Mucosa of rectum (tissue), 2 donors: ENCODE measurements around the gene PCDHA1.

Experiments
- H3K27ac ChIP-seq, 2 donors: one replicate each; pipeline ENCODE4 v1.7.0; 2013; ENCODE audit warnings: inconsistent platforms in 2 of 2, low read depth in 2 of 2, low read length in 2 of 2
- H3K27me3 ChIP-seq, 2 donors: one replicate each; pipeline ENCODE4 v1.7.0; 2013; ENCODE audit warnings: low read length in 2 of 2; ENCODE audit not compliant: control insufficient read depth in 2 of 2, insufficient read depth in 2 of 2
- H3K36me3 ChIP-seq, 2 donors: one replicate each; pipeline ENCODE4 v1.7.0; 2013; ENCODE audit warnings: low read length in 2 of 2; ENCODE audit not compliant: control insufficient read depth in 2 of 2, insufficient read depth in 2 of 2
- H3K4me1 ChIP-seq, 2 donors: one replicate each; pipeline ENCODE4 v1.7.0; 2013; ENCODE audit warnings: low read length in 2 of 2, mild to moderate bottlenecking in 1 of 2; ENCODE audit not compliant: control insufficient read depth in 2 of 2, insufficient read depth in 2 of 2
- H3K4me3 ChIP-seq, 2 donors: one replicate each; pipeline ENCODE4 v1.7.0; 2013; ENCODE audit warnings: low read length in 2 of 2
- H3K9ac ChIP-seq, 2 donors: one replicate each; pipeline ENCODE4 v1.7.0; 2013; ENCODE audit warnings: low read length in 2 of 2, low read depth in 1 of 2, mild to moderate bottlenecking in 1 of 2
- H3K9me3 ChIP-seq, 2 donors: one replicate each; pipeline ENCODE4 v1.7.0; 2013; ENCODE audit warnings: low read length in 2 of 2; ENCODE audit not compliant: control insufficient read depth in 2 of 2
- donor health status: healthy.
- donor health status: Normal muscosa, but diverticular disease.

The PCDHA1 gene

DNA sequence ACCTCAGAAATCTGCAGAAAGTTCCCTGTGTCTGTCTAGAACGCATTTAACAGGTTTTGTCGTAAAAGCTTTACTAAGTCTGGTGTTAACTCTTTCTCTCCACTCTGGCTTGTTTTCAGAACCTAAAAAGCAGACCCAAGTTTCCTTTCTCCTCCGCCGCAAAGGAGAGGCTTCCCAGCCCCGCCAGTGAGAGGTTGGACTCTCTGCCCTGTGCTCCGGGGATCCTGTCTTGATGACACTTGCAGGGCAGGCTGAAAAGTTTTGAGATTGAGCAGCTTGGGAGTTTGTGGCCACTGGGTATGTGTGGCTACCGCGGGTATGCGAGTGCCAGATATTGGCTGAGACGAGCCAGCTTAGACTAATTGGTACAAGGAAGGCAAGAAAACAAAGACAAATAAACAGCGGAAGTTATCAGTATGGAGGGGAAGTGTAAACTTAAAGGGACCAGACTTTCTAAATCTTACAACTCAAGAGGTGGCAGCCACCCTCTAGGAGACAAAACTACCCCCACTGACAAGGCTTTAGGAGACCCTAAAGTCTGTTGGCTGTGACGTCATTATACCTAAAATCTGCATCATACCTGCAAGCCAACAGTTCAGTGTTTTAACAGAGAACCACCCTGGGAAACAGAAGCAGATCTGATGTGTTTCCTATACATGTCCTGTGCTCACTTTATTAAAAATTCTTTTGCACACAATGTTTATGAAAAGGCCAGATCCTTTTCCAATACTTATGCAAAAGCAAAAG is 224.3 kb downstream of the PCDHA1 start:
- Histone ChIP-seq H3K9ac (no peak overlapping the region), H3K9me3 (no peaks in the 10 kb centered on the region), H3K36me3 (no peaks in the 10 kb centered on the region), H3K27me3 (no peaks in the 10 kb centered on the region), H3K4me1 (no peaks in the 10 kb centered on the region), H3K27ac (no peak overlapping the region), H3K4me3 (no peak overlapping the region)

- no peak overlapping the region for H3K9ac ChIP-seq
- H3K36me3 ChIP-seq: no peaks in the 10 kb centered on the region
- no peak overlapping the region for H3K27ac ChIP-seq
- H3K9me3 ChIP-seq: no peaks in the 10 kb centered on the region
- H3K27me3 ChIP-seq: no peaks in the 10 kb centered on the region
- no peaks in the 10 kb centered on the region for H3K4me1 ChIP-seq
- H3K4me3 ChIP-seq: no peak overlapping the region
Measured at GRCh38 chr5:141017943-141018342, 232.0 kb downstream of the PCDHA1 start.

DNA sequence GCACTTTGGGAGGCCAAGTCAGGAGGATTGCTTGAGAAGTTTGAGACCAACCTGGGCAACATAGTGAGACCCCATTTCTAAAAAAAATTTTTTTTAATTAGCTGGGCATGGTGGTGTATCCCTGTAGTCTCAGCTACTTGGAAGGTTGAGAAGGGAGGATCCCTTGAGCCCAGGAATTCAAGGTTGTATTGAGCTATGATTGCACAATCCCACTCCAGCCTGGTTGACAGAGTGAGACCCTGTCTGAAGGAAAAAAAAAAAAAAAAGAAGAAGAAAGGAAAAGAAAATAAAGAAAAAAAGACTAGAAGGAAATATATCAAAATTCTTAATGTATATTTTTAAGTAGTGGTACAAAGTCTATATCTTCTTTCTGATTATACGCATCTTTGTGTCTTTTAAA is 236.4 kb downstream of the PCDHA1 start:
- no peaks in the 10 kb centered on the region for H3K36me3 ChIP-seq
- H3K9ac ChIP-seq: no peak overlapping the region
- no peak overlapping the region for H3K4me3 ChIP-seq
- H3K27me3 ChIP-seq: no peaks in the 10 kb centered on the region
- no peaks in the 10 kb centered on the region for H3K4me1 ChIP-seq
- no peaks in the 10 kb centered on the region for H3K9me3 ChIP-seq
- H3K27ac ChIP-seq: no peak overlapping the region

- no peaks in the 10 kb centered on the region for H3K9me3 ChIP-seq
- H3K9ac ChIP-seq: no peak overlapping the region
- H3K4me3 ChIP-seq: no peak overlapping the region
- H3K27ac ChIP-seq: no peak overlapping the region
- no peaks in the 10 kb centered on the region for H3K27me3 ChIP-seq
- H3K4me1 ChIP-seq: no peaks in the 10 kb centered on the region
- no peaks in the 10 kb centered on the region for H3K36me3 ChIP-seq
Measured at GRCh38 chr5:141031006-141031405, 245.1 kb downstream of the PCDHA1 start.

DNA sequence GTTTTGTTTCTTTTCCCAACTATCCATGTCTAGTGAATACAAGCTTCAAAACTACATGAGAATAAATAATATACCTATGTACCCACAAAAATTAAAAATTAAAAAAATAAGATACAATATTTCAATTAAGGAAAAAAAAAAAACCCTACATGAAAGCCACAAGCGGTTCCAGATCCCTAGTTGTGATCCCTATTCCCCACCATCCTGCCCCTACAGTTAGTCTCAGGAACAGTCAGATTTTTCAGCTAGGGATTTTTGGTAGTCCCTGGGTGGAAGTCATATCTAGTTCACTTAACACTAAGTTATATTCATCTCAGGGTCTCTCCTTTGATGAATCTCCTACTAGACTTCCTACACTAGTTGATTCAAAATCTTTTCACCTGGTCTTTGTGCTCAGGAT is 246.7 kb downstream of the PCDHA1 start:
- Histone ChIP-seq H3K27me3 (no peaks in the 10 kb centered on the region), H3K27ac (no peak overlapping the region), H3K4me1 (no peaks in the 10 kb centered on the region), H3K36me3 (no peaks in the 10 kb centered on the region), H3K4me3 (no peak overlapping the region), H3K9ac (no peak overlapping the region), H3K9me3 (no peaks in the 10 kb centered on the region)

- no peak overlapping the region for H3K9ac ChIP-seq
- no peak overlapping the region for H3K27ac ChIP-seq
- no peak overlapping the region for H3K4me3 ChIP-seq
- no peaks in the 10 kb centered on the region for H3K4me1 ChIP-seq
- H3K9me3 ChIP-seq: peaks cover 0 to 2% of the 10 kb centered on the region in 2 donors
- no peaks in the 10 kb centered on the region for H3K36me3 ChIP-seq
- H3K27me3 ChIP-seq: no peaks in the 10 kb centered on the region
Measured at GRCh38 chr5:141039061-141039460, 253.1 kb downstream of the PCDHA1 start.

DNA sequence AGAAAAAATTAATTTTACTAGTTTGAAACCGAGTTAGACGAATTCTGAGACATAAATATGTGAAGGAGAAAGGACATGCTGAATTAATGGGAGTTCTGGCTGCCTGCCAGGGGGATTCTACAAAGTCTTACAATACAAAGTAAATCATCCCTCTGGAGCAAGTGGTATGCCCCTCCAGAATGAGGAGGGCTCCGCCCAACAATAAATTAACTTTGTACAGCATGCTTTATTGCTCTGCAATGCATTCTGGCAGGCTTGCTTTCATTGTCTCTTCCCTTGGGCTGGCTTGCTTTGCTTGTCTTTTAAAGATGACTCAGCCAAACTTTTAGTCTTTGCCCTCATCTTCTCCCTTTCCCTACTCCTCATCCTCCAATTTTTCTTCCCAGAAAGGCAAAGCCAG is 253.6 kb downstream of the PCDHA1 start:
- H3K36me3 ChIP-seq: no peaks in the 10 kb centered on the region
- no peak overlapping the region for H3K27ac ChIP-seq
- no peaks in the 10 kb centered on the region for H3K4me1 ChIP-seq
- no peak overlapping the region for H3K9ac ChIP-seq
- no peak overlapping the region for H3K4me3 ChIP-seq
- no peaks in the 10 kb centered on the region for H3K27me3 ChIP-seq
- peaks cover 0 to 2% of the 10 kb centered on the region in 2 donors for H3K9me3 ChIP-seq

DNA sequence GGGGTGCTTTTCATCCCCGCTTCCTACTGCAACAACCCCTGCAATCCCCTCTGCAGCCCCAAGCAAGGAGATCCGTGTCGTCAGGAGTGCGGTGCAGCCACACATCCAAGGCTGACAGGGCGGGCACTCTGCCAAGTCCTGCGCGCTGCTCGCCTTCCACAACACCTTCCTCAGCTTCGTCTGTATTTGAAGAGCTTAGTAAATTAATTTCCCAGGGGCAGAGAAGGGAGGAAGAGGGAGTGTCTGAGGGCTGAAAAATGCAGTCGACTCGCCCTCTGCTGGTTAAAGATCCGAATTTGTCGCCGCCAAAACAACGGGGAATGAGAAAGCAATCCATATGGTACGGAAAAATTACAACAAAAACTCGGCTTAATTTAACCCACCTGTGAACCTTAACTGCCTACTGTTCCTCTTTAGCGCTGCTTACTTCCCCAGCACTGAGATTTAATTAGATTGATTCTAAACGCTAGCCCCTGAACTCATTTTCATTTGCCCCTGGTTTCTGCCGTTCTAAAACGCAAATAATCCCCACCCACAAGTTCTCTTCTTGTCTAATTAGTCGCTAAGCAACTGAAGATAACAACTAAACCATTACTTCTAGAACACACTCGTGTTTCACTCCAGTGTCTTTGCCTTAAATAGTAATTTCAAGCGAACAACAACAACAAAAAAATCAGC is 254.3 kb downstream of the PCDHA1 start:
- H3K36me3 ChIP-seq: no peaks in the 10 kb centered on the region
- no peaks in the 10 kb centered on the region for H3K4me1 ChIP-seq
- peak overlapping the region in 1 of 2 donors; percentile 49 for H3K4me3 ChIP-seq
- H3K27me3 ChIP-seq: no peaks in the 10 kb centered on the region
- no peak overlapping the region for H3K27ac ChIP-seq
- no peak overlapping the region for H3K9ac ChIP-seq
- H3K9me3 ChIP-seq: peaks cover 0 to 2% of the 10 kb centered on the region in 2 donors

- no peaks in the 10 kb centered on the region for H3K27me3 ChIP-seq
- H3K4me3 ChIP-seq: peak overlapping the region; percentile 4 to 49
- H3K9me3 ChIP-seq: peaks cover 2% of the 10 kb centered on the region in 2 donors
- H3K27ac ChIP-seq: peak overlapping the region in 1 of 2 donors; percentile 23
- H3K9ac ChIP-seq: no peak overlapping the region
- no peaks in the 10 kb centered on the region for H3K36me3 ChIP-seq
- H3K4me1 ChIP-seq: no peaks in the 10 kb centered on the region
Measured at GRCh38 chr5:141040771-141041426, 255.0 kb downstream of the PCDHA1 start.

GRCh38 chr5:141041427-141041785 is 255.5 kb downstream of the PCDHA1 start:
- Histone ChIP-seq H3K27ac (no peak overlapping the region), H3K9me3 (peaks cover 2% of the 10 kb centered on the region in 2 donors), H3K4me3 (no peak overlapping the region), H3K27me3 (no peaks in the 10 kb centered on the region), H3K36me3 (no peaks in the 10 kb centered on the region), H3K9ac (no peak overlapping the region), H3K4me1 (no peaks in the 10 kb centered on the region)
